Lung (tissue), 12 donors: ENCODE data around the gene SLC66A2. TPM values are rescaled to one million over a fixed set of nuclear protein-coding genes. Genes with fewer than 3 reads are reported as not detected.

Source experiments
- ATAC-seq: fragments of 200-7000 bp; cut with Tn5 transposase; one replicate; pipeline ENCODE4 v1.9.1; 2020; ENCODE audit warnings: moderate number of reproducible peaks; ENCODE audit not compliant: insufficient read depth, low FRiP score
- DNase-seq, 3 donors: peaks; one replicate each; pipeline ENCODE4 v3.0.0-alpha.2; 2013 to 2017
- H3K27ac ChIP-seq, 2 donors: one replicate each; pipeline ENCODE4 v1.5.1; 2013; ENCODE audit warnings: mild to moderate bottlenecking in 2 of 2, moderate library complexity in 2 of 2, control low read depth in 1 of 2, inconsistent platforms in 1 of 2, low read depth in 1 of 2, low read length in 1 of 2
- H3K27me3 ChIP-seq, 3 donors: one replicate each; pipeline ENCODE4 v1.5.1; 2013; ENCODE audit warnings: low read length in 2 of 3; ENCODE audit not compliant: control insufficient read depth in 3 of 3, insufficient read depth in 3 of 3
- H3K36me3 ChIP-seq, 4 donors: one replicate each; pipeline ENCODE4 v1.5.1; 2013; ENCODE audit warnings: low read length in 4 of 4, mild to moderate bottlenecking in 1 of 4, moderate library complexity in 1 of 4; ENCODE audit not compliant: control insufficient read depth in 4 of 4, insufficient read depth in 4 of 4
- H3K4me1 ChIP-seq, 5 donors: one replicate each; pipeline ENCODE4 v1.5.1; 2013; ENCODE audit warnings: low read length in 5 of 5, mild to moderate bottlenecking in 2 of 5, moderate library complexity in 1 of 5; ENCODE audit not compliant: control insufficient read depth in 5 of 5, insufficient read depth in 5 of 5
- H3K4me3 ChIP-seq: one replicate; pipeline ENCODE4 v1.5.1; 2013; ENCODE audit warnings: mild to moderate bottlenecking, control low read depth, moderate library complexity
- H3K9ac ChIP-seq, 2 donors: one replicate each; pipeline ENCODE4 v1.5.1; 2013; ENCODE audit warnings: low read length in 2 of 2, control low read depth in 1 of 2; ENCODE audit not compliant: insufficient read depth in 1 of 2
- H3K9me3 ChIP-seq, 4 donors: one replicate each; pipeline ENCODE4 v1.5.1; 2013; ENCODE audit warnings: low read length in 3 of 4, mild to moderate bottlenecking in 1 of 4, moderate library complexity in 1 of 4; ENCODE audit not compliant: control insufficient read depth in 4 of 4, insufficient read depth in 3 of 4
- WGBS, 2 donors: extraction: QIAGEN DNeasy Blood & Tissue Kit; methylation state at CpG; one replicate each; pipeline ENCODE4 v1.1.7; 2013; 5-methylcytosine and 5-hydroxymethylcytosine counted together
- polyA plus RNA-seq, 2 donors: library from polyadenylated mRNA; stranded (reverse); fragments of 200-250 nt; gene quantifications; one replicate each; pipeline ENCODE4 v1.2.1, GENCODE V29; 2013
- total RNA-seq, 2 donors: library from RNA; depleted of rRNA in 1 of 2; stranded (reverse); fragments of >200 nt in 1 of 2; gene quantifications; one replicate each; pipeline ENCODE4 v1.2.1, GENCODE V29; 2014 to 2021
- TF ChIP-seq, protein P1 (sequence below): IDR thresholded peaks from 2 replicates; pipeline ENCODE4 v1.5.1; 2012; ENCODE audit warnings: mild to moderate bottlenecking; ENCODE audit errors: control extremely low read depth, extremely low read depth
- donor health status: control.
- donor health status: control.
- donor health status: Bipolar disorder and iron deficiency.
- donor health status: healthy.
- donor health status: DM: yes; HTN: yes; CAD: no.

Gene SLC66A2
- total and polyA plus RNA-seq, 4 donors = 26.5 to 71.8 (median 62.3) TPM

- TF ChIP-seq, protein P1, sequence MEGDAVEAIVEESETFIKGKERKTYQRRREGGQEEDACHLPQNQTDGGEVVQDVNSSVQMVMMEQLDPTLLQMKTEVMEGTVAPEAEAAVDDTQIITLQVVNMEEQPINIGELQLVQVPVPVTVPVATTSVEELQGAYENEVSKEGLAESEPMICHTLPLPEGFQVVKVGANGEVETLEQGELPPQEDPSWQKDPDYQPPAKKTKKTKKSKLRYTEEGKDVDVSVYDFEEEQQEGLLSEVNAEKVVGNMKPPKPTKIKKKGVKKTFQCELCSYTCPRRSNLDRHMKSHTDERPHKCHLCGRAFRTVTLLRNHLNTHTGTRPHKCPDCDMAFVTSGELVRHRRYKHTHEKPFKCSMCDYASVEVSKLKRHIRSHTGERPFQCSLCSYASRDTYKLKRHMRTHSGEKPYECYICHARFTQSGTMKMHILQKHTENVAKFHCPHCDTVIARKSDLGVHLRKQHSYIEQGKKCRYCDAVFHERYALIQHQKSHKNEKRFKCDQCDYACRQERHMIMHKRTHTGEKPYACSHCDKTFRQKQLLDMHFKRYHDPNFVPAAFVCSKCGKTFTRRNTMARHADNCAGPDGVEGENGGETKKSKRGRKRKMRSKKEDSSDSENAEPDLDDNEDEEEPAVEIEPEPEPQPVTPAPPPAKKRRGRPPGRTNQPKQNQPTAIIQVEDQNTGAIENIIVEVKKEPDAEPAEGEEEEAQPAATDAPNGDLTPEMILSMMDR = no peak
- Histone ChIP-seq H3K27ac (peak overlapping the region in 1 of 2 donors; percentile 43), H3K27me3 (no peaks in the 10 kb centered on the region), H3K9me3 (no peaks in the 10 kb centered on the region), H3K4me1 (peaks cover 4 to 13% (median 9%) of the 10 kb centered on the region in 5 donors), H3K9ac (no peak overlapping the region), H3K4me3 (no peak overlapping the region), H3K36me3 (no peaks in the 10 kb centered on the region)
- no peak for ATAC-seq
- peak in 1 of 3 donors; percentile 43 for DNase-seq
- WGBS, 2 donors = 61 to 62% methylated on average over 5 of the region's 5 CpGs
Observed at GRCh38 chr18:79954791-79955190, 3.3 kb upstream of the SLC66A2 start.

- ATAC-seq (no peak), DNase-seq (peak in 2 of 3 donors; percentile 41 to 62)
- Histone ChIP-seq H3K9me3 (no peaks in the 10 kb centered on the region), H3K4me1 (peaks cover 4 to 14% (median 10%) of the 10 kb centered on the region in 5 donors), H3K4me3 (no peak overlapping the region), H3K27ac (peak overlapping the region in 1 of 2 donors; percentile 86), H3K9ac (peak overlapping the region in 1 of 2 donors; percentile 47), H3K27me3 (no peaks in the 10 kb centered on the region), H3K36me3 (peaks cover 0 to under 1% (median 0%) of the 10 kb centered on the region in 4 donors)
- WGBS, 2 donors = 72 to 92% methylated on average over 10 of the region's 10 CpGs
- TF ChIP-seq, protein P1 = no peak
Observed at GRCh38 chr18:79953971-79954651, 2.7 kb upstream of the SLC66A2 start.

DNA sequence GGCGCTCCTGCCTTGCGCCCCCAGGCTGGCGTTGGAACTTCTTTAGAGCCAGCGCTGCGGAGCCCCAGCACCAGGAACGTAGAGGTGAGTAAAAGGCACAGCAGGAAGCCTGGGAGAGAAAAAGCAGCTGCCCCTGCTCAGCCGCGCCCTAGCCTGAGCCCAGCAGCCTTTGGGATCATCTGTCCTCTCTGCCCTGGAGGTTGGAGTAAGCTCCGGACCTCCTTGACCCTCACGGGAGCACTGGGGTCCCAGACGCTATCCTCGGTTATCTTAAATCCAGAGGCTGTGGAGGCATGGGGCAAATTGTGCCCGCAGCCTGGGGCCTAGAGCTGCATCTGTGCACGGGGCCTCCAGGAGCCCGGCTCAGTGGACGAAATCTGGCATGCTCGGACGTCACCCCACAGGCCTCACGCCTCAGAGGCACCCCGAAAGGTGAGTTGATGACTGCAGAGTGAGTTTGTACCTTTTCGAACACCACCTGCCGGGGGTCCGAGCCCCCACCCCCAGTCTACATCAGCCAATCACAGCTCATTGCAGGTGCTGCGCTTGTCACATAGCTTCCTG is 1.6 kb upstream of the SLC66A2 start:
- Histone ChIP-seq H3K27ac (peak overlapping the region in 1 of 2 donors; percentile 28), H3K9me3 (no peaks in the 10 kb centered on the region), H3K9ac (no peak overlapping the region), H3K27me3 (no peaks in the 10 kb centered on the region), H3K36me3 (peaks cover 0 to 4% (median 2%) of the 10 kb centered on the region in 4 donors), H3K4me3 (no peak overlapping the region), H3K4me1 (peaks cover 4 to 21% (median 11%) of the 10 kb centered on the region in 5 donors)
- WGBS, 2 donors = 94% methylated on average over 24 of the region's 24 CpGs
- TF ChIP-seq, protein P1 = no peak
- no peak for ATAC-seq
- no peak for DNase-seq
